ENCODE measurements around the gene IGF2.

IGF2 gene

DNA sequence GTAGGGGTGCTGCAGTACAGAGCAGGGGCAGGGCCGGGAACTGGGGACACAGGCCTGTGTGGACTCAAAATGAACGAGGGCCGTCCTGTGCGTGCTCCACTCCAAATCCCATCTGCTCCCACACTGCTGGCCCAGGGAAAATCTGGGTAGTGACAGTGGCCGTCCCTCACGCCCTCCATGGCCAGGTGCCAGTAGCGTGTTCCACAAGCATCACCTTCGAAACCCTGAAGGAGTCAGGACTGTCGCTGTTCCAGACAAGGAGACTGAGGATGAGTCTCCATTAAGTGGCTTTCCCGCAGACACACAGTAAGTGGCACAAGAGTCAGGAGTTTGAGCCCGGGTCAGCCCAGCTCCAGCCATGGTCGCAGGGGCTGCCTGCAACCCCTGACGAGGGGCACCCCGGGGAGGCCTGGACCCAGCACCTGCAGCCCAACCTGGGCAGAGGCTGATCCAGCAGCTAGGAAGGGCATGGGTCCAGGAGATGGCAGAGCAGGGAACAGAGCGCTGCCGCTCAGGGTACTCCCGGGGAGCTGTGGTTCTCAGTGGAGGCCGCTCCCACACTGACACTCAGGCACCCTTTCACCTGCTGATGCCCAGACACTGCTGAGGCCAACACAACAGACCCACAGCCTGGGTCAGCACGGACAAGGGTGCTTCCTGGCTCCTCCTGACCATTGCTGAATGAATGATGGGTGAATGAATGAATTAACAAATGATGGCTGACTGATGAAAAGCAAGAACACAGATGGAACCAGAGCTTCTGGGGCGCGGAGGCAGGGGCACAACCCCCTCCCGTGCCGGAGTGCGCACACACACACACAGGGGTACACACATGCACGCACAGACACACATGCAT is 35.3 kb downstream of the IGF2 start:
- no peak for DNase-seq (ENCODE audit: low read depth in 2 of 2)

GRCh38 chr11:2102883-2103213 is 36.3 kb downstream of the IGF2 start:
- DNase-seq (ENCODE audit: low read depth in 2 of 2) = no peak

GRCh38 chr11:2102132-2102882 is 36.9 kb downstream of the IGF2 start:
- DNase-seq (ENCODE audit: low read depth in 2 of 2) = no peak

- no peak for DNase-seq (ENCODE audit: low read depth in 2 of 2)
These were observed 38.0 kb downstream of the IGF2 start for GRCh38 chr11:2101171-2101675.

DNA sequence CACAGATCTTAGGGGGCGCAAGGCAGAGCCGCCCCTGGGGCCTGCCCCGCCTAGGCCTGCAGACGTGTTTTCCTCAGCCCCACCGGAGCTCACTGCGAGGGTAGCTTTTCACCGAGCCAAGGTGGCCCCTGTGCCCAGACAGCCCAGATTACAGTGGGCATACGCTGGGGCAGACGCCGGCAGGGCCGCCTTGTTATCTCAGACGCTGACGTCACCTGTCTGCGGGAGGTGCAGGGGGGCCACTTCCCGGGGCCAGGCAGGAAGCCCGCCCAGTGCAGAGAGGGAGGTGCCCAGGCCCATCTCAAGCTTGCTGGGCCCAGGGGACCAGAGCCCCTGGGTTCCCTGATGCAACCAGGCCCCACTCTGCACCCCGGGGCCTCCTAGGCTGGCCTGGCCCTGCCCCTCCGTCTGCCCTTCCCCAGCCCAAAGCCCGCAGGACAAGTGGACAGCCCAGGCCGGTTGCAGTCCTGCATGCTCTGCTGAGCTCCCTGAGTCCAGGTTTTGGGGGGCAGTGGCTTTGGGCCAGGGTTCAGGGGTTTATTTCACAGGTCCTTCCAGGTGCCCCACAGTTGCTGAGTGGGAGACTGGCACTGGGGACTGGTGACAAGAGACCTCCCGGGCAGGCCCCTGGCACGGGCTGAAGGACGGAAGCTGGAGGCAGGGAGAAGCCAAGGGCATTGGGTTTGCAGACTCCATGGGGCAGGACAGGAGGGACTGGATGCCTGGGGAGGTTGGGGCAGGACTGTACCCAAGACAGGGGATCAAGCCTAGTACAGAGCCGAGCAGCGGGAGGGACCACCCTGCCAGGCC is 38.6 kb downstream of the IGF2 start:
- DNase-seq (ENCODE audit: low read depth in 2 of 2) = no peak

DNA sequence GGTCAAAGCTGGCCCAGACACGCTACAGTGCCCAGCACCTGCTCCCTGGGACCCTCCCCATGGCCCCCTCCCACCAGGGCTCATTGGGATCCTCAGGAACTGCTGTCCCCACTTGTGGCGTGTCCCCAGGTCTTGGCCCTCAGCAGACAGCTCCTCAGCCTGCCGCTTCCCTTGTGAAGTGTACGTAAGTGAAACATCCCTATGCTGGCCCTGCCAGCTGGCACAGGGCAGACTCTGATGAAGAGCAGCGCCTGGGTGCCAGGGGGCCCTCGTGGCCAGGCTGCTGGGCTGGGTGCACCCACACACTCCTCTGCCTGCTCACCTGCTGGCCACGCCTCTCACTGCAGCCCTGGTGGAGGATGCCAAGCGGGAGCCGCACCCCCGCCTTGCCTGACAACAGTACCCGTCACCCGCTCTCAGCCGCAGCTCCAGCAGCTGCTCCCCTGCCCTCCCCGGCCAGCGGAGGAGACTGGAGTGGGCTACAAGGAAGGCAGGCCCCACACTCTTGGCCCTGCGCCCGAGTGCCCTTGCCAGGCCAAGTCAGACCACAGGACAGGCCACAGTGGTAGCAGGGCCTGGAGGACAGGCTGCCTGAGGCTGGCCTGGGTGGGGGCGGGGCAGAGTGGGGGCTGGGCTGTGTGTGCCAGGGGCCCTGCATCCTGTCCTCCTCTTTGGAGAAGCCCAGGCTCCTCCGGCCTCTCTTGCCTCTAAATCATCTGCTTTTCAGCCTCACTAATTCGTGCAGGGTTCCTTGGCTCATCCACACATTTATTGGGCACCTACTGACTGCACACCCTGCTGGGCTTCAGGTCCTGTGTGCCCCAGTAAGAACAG is 39.5 kb downstream of the IGF2 start:
- DNase-seq (ENCODE audit: low read depth in 2 of 2) = no peak

GRCh38 chr11:2098691-2099515 is 40.3 kb downstream of the IGF2 start:
- DNase-seq (ENCODE audit: low read depth in 2 of 2) = no peak

- DNase-seq (ENCODE audit: low read depth in 2 of 2) = no peak
These were observed 41.0 kb downstream of the IGF2 start for GRCh38 chr11:2097998-2098690.

GRCh38 chr11:2097356-2097997 is 41.7 kb downstream of the IGF2 start:
- no peak for DNase-seq (ENCODE audit: low read depth in 2 of 2)

- DNase-seq (ENCODE audit: low read depth in 2 of 2) = no peak
These were observed 42.3 kb downstream of the IGF2 start for GRCh38 chr11:2096919-2097301.

- no peak for DNase-seq (ENCODE audit: low read depth in 2 of 2)
These were observed 42.9 kb downstream of the IGF2 start for GRCh38 chr11:2096011-2096918.

DNA sequence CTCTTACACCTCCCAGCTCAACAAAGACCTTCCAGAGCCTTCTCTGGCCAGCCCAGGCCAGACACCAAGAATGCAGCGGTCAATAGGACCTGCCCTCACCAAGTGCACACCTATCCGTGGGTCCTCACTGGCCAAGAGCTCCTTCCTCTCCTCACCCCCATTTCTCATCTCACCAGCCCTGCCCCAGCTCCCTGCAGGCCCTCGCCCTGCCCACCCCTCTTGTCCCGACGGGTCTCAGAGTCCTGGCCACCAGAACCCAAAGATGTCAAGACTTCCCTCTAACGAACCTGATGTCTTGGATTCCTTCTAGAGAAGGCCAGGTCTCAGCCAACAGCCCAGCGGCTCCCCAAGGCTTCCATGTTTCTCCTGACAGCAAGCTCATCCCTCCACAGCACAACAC is 43.6 kb downstream of the IGF2 start:
- DNase-seq (ENCODE audit: low read depth in 2 of 2) = no peak

DNA sequence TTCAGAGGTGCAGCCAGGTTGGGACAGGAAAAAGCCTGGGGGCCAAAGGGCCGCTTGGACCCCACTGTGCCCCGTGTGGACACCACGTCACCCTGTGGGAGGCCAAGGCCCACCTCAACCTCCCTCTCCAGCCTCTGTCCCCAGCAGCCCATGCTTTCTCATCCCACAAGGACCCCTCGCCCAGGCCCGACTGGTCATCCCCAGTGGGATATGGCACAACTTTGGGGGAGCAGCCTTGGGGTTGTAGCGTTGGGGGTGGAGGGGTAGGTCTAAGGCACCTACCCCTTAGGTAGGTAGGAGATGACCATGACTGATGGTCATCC is 44.0 kb downstream of the IGF2 start:
- DNase-seq (ENCODE audit: low read depth in 2 of 2) = no peak

- no peak for DNase-seq (ENCODE audit: low read depth in 2 of 2)
These were observed 44.6 kb downstream of the IGF2 start for GRCh38 chr11:2094354-2095197.

- no peak for DNase-seq (ENCODE audit: low read depth in 2 of 2)
These were observed 45.4 kb downstream of the IGF2 start for GRCh38 chr11:2093575-2094353.

DNA sequence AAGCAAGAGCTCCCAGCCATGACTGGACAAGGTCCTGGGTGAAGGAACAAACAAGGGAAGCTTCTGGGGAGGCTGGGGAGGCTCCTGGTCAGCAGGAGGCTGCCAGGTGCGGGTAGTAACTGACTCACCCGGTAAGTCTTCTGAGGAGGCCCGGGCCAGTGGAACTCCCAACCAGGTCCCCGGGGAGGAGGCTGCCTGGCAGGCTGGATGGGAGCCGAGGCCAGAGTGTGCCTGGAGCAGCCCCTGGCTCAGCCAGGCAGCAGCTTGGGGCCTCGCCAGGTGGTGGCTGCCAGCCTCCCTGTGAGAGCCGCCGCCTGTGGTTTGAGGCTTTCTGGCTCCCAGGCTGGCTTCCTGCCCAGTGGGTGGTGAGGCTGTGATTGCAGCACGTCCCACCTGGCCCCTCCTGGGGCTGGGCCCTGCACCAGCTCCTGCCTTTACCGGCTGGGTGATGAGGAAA is 46.2 kb downstream of the IGF2 start:
- DNase-seq (ENCODE audit: low read depth in 2 of 2) = peak in 1 of 2 donors; percentile 36

Measured in stimulated activated CD8-positive, alpha-beta memory T cell treated with anti-CD3 and anti-CD28 coated beads, Interleukin-7, amount 100 ng/mL, for 1 hour (primary cell).